Coronary artery (tissue), 2 donors: Measurements from ENCODE around the gene EVL.
"Not testable (repeated sequence)": the region's sequence is repeated elsewhere in the genome, so short reads cannot be mapped to it uniquely, and the experiment has no call there.

ENCODE experiments used
- DNase-seq: peaks from one replicate; pipeline ENCODE4 v3.0.0-alpha.2; 2017; ENCODE audit warnings: low spot score
- H3K27ac ChIP-seq, 2 donors: fragments of 200-600 bp; sonication (generic); one replicate each; pipeline ENCODE4 v1.5.1; 2016 to 2019
- H3K4me3 ChIP-seq: fragments of 200-600 bp; sonication (generic); 2 replicates; pipeline ENCODE4 v1.5.1; 2016; ENCODE audit warnings: mild to moderate bottlenecking, moderate library complexity
- TF ChIP-seq, protein P1 (sequence below): fragments of 200-600 bp; sonication (generic); IDR thresholded peaks from one replicate; pipeline ENCODE4 v1.5.1; 2019; ENCODE audit warnings: antibody characterized with exemption

The EVL gene

GRCh38 chr14:100155756-100156616 is 90.8 kb downstream of the EVL start:
- no peak overlapping the region for H3K27ac ChIP-seq
- DNase-seq: no peak
- TF ChIP-seq, protein P1, sequence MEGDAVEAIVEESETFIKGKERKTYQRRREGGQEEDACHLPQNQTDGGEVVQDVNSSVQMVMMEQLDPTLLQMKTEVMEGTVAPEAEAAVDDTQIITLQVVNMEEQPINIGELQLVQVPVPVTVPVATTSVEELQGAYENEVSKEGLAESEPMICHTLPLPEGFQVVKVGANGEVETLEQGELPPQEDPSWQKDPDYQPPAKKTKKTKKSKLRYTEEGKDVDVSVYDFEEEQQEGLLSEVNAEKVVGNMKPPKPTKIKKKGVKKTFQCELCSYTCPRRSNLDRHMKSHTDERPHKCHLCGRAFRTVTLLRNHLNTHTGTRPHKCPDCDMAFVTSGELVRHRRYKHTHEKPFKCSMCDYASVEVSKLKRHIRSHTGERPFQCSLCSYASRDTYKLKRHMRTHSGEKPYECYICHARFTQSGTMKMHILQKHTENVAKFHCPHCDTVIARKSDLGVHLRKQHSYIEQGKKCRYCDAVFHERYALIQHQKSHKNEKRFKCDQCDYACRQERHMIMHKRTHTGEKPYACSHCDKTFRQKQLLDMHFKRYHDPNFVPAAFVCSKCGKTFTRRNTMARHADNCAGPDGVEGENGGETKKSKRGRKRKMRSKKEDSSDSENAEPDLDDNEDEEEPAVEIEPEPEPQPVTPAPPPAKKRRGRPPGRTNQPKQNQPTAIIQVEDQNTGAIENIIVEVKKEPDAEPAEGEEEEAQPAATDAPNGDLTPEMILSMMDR: no peak
- H3K4me3 ChIP-seq: no peak overlapping the region

GRCh38 chr14:100156776-100157175 is 91.6 kb downstream of the EVL start:
- DNase-seq: no peak
- H3K4me3 ChIP-seq: no peak overlapping the region
- H3K27ac ChIP-seq: no peak overlapping the region
- TF ChIP-seq, protein P1: no peak

GRCh38 chr14:100157548-100158232 is 92.5 kb downstream of the EVL start:
- not testable (repeated sequence) for DNase-seq, H3K4me3 ChIP-seq, H3K27ac ChIP-seq

DNA sequence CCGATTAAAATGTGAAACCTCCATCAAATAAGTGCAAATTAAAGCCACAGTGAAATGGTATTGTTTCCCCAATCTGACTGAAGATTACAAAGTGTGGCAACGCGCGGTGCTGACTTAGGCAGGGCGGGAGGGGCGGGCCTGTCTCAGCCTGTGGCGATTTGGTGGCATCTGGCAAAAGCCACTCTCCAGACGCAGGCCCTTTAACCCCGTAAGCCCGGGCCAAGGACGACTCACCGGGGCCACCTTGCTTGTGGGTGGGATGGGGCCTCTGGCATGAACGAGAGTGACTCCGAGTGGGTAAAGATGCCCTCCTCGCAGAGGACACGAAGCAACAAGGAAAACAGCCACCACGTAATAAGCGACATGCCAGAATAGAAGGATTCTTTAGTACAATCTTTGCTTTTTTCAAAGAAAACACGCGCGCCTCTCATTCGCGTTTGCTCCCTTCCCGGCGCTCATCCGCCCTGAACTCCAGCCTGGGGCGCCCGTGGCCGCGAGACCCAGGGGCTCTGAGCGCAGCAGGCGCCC is 93.4 kb downstream of the EVL start:
- TF ChIP-seq, protein P1: no peak
- H3K27ac ChIP-seq: no peak overlapping the region
- H3K4me3 ChIP-seq: peak overlapping the region; percentile 58
- no peak for DNase-seq

GRCh38 chr14:100159094-100159864 is 94.1 kb downstream of the EVL start, which contains the start of gene DEGS2:
DEGS2 (minus strand) TSS chr14:100159645; CDS start chr14:100159587, 58 bp downstream.
- no peak for DNase-seq
- no peak within 1 kb of the TSS for H3K27ac ChIP-seq

DNA sequence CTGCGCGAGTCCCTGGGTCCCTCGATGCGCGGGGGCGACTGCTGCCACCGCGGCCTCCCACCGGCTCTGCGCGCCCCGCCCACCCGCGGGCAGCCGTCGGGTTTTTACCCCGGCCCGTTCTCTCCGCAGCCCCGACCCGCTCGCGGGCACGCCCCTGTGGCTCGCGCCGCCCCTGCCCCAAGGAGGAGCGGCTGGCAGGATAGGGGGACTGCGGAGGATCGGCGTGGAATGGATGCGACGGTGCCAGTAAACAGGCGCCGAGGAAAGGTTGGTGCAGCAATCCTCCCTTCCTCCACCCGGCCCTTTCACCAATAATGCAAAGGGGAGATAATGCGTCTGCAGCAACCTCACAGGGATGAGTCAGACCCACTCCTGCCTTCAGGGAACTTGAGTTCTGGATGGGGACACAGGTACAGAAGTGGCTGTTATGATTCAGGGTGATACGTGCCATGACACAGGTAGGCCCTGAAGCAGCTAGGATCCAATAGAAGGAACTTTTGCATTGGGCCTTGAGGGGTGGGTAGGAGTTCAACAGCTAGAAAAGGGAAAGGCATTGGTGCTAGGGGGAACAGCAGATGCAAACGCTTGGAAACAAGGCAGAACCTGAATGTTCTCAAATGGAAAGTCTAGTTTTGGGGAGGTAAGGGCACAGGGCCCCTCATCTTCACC is 94.8 kb downstream of the EVL start:
- peak overlapping the region; percentile 58 for H3K4me3 ChIP-seq
- no peak for DNase-seq
- H3K27ac ChIP-seq: no peak overlapping the region
- TF ChIP-seq, protein P1: no peak

More at GRCh38 chr14:100159094-100159864, 94.1 kb downstream of the EVL start, which contains the start of gene DEGS2:
- peak within 1 kb of the TSS; percentile 58 for H3K4me3 ChIP-seq
- TF ChIP-seq, protein P1: no peak
